A673 (cell line): ENCODE measurements around the gene SFTPB. TPM values are rescaled to one million over a fixed set of nuclear protein-coding genes. Genes with fewer than 3 reads are reported as not detected.

Experiments
- BruUV-seq: library from RNA; stranded (reverse); fragments of 400-500 nt; replicated peaks from 2 replicates; lab custom pipeline; 2021; lab: Mats Ljungman, UMichigan
- CTCF ChIA-PET: fragments of 300-600 bp; sonication (Branson Sonifier 250); formaldehyde crosslinking; loops from one replicate; lab custom pipeline; 2022; ENCODE audit warnings: antibody characterized with exemption; lab: Charles Lee
- POLR2A ChIA-PET: fragments of 300-600 bp; sonication (Branson Sonifier 250); formaldehyde crosslinking; loops from one replicate; lab custom pipeline; 2022; ENCODE audit warnings: antibody characterized with exemption; ENCODE audit not compliant: low non-redundant PET; lab: Charles Lee
- DNase-seq: peaks from one replicate; pipeline ENCODE4 v3.0.0-alpha.2; 2015; ENCODE audit warnings: low spot score
- H3K27ac ChIP-seq: fragments of 200-600 bp; sonication (generic); 2 replicates; pipeline ENCODE4 v1.5.1; 2016; ENCODE audit warnings: mixed run types, low read depth, mild to moderate bottlenecking, mixed read lengths, antibody characterized with exemption, low read length; ENCODE audit not compliant: poor library complexity, severe bottlenecking
- H3K27me3 ChIP-seq: fragments of 200-600 bp; sonication (generic); replicated peaks from 2 replicates; pipeline ENCODE4 v1.6.1; 2017; ENCODE audit warnings: mixed run types, low read depth, mild to moderate bottlenecking, mixed read lengths, antibody characterized with exemption, low read length; ENCODE audit not compliant: insufficient read depth, poor library complexity
- H3K36me3 ChIP-seq: fragments of 200-600 bp; sonication (generic); 2 replicates; pipeline ENCODE4 v1.6.1; 2016; ENCODE audit warnings: mixed run types, mild to moderate bottlenecking, mixed read lengths, antibody characterized with exemption, low read length; ENCODE audit not compliant: insufficient read depth, poor library complexity, severe bottlenecking
- H3K4me1 ChIP-seq: fragments of 200-600 bp; sonication (generic); 2 replicates; pipeline ENCODE4 v1.6.1; 2017; ENCODE audit warnings: mixed run types, mild to moderate bottlenecking, mixed read lengths, antibody characterized with exemption, low read length; ENCODE audit not compliant: insufficient read depth, poor library complexity, severe bottlenecking
- H3K4me3 ChIP-seq: fragments of 200-600 bp; sonication (generic); 2 replicates; pipeline ENCODE4 v1.5.1; 2016; ENCODE audit warnings: low read depth, mixed run types, mild to moderate bottlenecking, mixed read lengths, low read length; ENCODE audit not compliant: poor library complexity, severe bottlenecking
- H3K9me3 ChIP-seq: fragments of 200-600 bp; sonication (generic); 2 replicates; pipeline ENCODE4 v1.6.1; 2016; ENCODE audit warnings: mixed run types, low read depth, mild to moderate bottlenecking, mixed read lengths, antibody characterized with exemption, low read length; ENCODE audit not compliant: poor library complexity, severe bottlenecking
- EZH2 ChIP-seq: fragments of 200-600 bp; sonication (generic); IDR thresholded peaks from 2 replicates; pipeline ENCODE4 v1.6.1; 2017; ENCODE audit warnings: borderline replicate concordance, low read depth, mild to moderate bottlenecking, mixed read lengths, antibody characterized with exemption, low read length; ENCODE audit not compliant: poor library complexity, severe bottlenecking
- intact Hi-C: fragments of 100-400 bp; cut with micrococcal nuclease; formaldehyde crosslinking; loops from one replicate; pipeline ENCODE4 v1.10.0; 2022; ENCODE audit not compliant: unreplicated experiment
- total RNA-seq: library from RNA; stranded (reverse); gene quantifications from 2 replicates; pipeline ENCODE4 v1.2.3, GENCODE V29; 2021
- TF ChIP-seq, protein P1 (sequence below): fragments of 300-800, 200-600 bp; sonication (generic); conservative IDR thresholded peaks from 2 replicates; pipeline ENCODE4 v1.5.1; 2017; ENCODE audit warnings: low read depth, mild to moderate bottlenecking, antibody characterized with exemption, low read length, moderate library complexity, mixed read lengths

The SFTPB gene
- total RNA-seq, 1 experiment from 2014 or later, result not detected

GRCh38 chr2:85649201-85650190, 18.5 kb downstream of the SFTPB start:
- H3K9me3 ChIP-seq, result no peaks in the 10 kb centered on the region
- no peaks in the 10 kb centered on the region for H3K4me1 ChIP-seq
- CTCF ChIA-PET, result interaction anchor here (1.1 to 2.2 kb wide), 3 partner anchors 12 to 165 kb away, joined by 3 to 8 read pairs (median 5); no protein-coding TSS in a partner anchor
- no peak for DNase-seq
- POLR2A ChIA-PET, result no interaction called here
- peaks cover 66% of the 10 kb centered on the region for H3K36me3 ChIP-seq
- no TSS peak for BruUV-seq
- intact Hi-C loops, result loop anchor here (5.0 to 10.0 kb wide), 2 partner anchors 163 to 475 kb away; no protein-coding TSS in a partner anchor
- no peak overlapping the region for H3K4me3 ChIP-seq
- H3K27ac ChIP-seq, result no peak overlapping the region
- TF ChIP-seq EZH2, result no peak
- TF ChIP-seq, protein P1, sequence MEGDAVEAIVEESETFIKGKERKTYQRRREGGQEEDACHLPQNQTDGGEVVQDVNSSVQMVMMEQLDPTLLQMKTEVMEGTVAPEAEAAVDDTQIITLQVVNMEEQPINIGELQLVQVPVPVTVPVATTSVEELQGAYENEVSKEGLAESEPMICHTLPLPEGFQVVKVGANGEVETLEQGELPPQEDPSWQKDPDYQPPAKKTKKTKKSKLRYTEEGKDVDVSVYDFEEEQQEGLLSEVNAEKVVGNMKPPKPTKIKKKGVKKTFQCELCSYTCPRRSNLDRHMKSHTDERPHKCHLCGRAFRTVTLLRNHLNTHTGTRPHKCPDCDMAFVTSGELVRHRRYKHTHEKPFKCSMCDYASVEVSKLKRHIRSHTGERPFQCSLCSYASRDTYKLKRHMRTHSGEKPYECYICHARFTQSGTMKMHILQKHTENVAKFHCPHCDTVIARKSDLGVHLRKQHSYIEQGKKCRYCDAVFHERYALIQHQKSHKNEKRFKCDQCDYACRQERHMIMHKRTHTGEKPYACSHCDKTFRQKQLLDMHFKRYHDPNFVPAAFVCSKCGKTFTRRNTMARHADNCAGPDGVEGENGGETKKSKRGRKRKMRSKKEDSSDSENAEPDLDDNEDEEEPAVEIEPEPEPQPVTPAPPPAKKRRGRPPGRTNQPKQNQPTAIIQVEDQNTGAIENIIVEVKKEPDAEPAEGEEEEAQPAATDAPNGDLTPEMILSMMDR, result no peak
- no peaks in the 10 kb centered on the region for H3K27me3 ChIP-seq

DNA sequence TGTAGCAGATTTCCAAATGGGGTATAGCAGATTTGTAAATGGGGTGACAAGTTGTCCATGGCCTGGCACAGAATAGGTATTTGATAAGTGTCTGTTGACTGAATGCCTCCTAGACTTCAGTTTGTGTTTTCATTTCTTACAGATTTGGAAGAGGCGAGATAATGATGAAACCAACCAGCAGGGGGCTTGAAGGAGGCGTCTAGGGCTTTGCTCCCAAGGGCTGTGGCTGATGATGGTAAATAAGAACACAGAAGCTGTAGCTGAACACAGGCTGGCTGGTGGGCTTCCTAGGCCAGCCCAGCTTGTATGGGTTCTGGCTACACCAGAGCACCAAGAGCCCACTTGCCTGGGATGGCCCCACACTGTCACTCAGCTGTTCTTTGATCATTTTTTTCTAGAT, 19.4 kb downstream of the SFTPB start:
- intact Hi-C loops, result loop anchor here (5.0 to 10.0 kb wide), 2 partner anchors 164 to 476 kb away; no protein-coding TSS in a partner anchor
- peak; percentile 61 for DNase-seq
- TF ChIP-seq, protein P1, result peak; percentile 46
- TF ChIP-seq EZH2, result no peak
- no peaks in the 10 kb centered on the region for H3K4me1 ChIP-seq
- ChIA-PET POLR2A (no interaction called here), CTCF (interaction anchor here (1.1 to 2.2 kb wide), 3 partner anchors 11 to 166 kb away, joined by 3 to 8 read pairs (median 5); no protein-coding TSS in a partner anchor)
- no peak overlapping the region for H3K27ac ChIP-seq
- no peak overlapping the region for H3K4me3 ChIP-seq
- peaks cover 75% of the 10 kb centered on the region for H3K36me3 ChIP-seq
- H3K27me3 ChIP-seq, result no peaks in the 10 kb centered on the region
- H3K9me3 ChIP-seq, result no peaks in the 10 kb centered on the region
- no TSS peak for BruUV-seq

GRCh38 chr2:85647823-85648526, 20.0 kb downstream of the SFTPB start:
- CTCF ChIA-PET, result interaction anchor here (1.7 to 2.2 kb wide), 2 partner anchors 11 to 166 kb away, joined by 5 to 8 read pairs; no protein-coding TSS in a partner anchor
- Histone ChIP-seq H3K27ac (no peak overlapping the region), H3K36me3 (peaks cover 81% of the 10 kb centered on the region), H3K9me3 (no peaks in the 10 kb centered on the region), H3K4me3 (no peak overlapping the region), H3K27me3 (no peaks in the 10 kb centered on the region), H3K4me1 (no peaks in the 10 kb centered on the region)
- intact Hi-C loops, result loop anchor here (5.0 to 10.0 kb wide), 2 partner anchors 164 to 477 kb away; no protein-coding TSS in a partner anchor
- no peak for DNase-seq
- POLR2A ChIA-PET, result no interaction called here
- no TSS peak for BruUV-seq
- TF ChIP-seq, protein P1, result no peak
- TF ChIP-seq EZH2, result no peak
